ENCODE results near the gene TOR2A.

- TF ChIP-seq CTCF (IDR thresholded peaks at IDR 0.05) (no peak), POLR2AphosphoS5 (IDR thresholded peaks at IDR 0.05) (no peak), POLR2A (IDR thresholded peaks at IDR 0.05) (no peak)
These were observed 8.2 kb downstream of the TOR2A start for GRCh38 chr9:127726871-127727270.

Data from breast epithelium (tissue), 3 donors.